ENCODE measurements around the gene SCUBE1. TPM values are rescaled to one million over a fixed set of nuclear protein-coding genes. Genes with fewer than 3 reads are reported as not detected.

Gene SCUBE1
- polyA plus RNA-seq, 1 experiment = not detected

- no peak for DNase-seq (ENCODE audit: low read depth)
- ChIA-PET POLR2A (no interaction called here), CTCF (no interaction called here)
- peaks cover 2% of the 10 kb centered on the region for H3K27me3 ChIP-seq (ENCODE audit: control insufficient read depth, insufficient read depth, low read length)
- no peak for TF ChIP-seq CTCF (IDR thresholded peaks at IDR 0.05; ENCODE audit: insufficient read depth, low read depth, low read length)
- H3K36me3 ChIP-seq (ENCODE audit: control insufficient read depth, insufficient read depth, low read length) = no peaks in the 10 kb centered on the region
- no peak overlapping the region for H3K4me3 ChIP-seq (ENCODE audit: low read depth, low read length)
Observed at GRCh38 chr22:43334378-43334777, 8.8 kb downstream of the SCUBE1 start.

DNA sequence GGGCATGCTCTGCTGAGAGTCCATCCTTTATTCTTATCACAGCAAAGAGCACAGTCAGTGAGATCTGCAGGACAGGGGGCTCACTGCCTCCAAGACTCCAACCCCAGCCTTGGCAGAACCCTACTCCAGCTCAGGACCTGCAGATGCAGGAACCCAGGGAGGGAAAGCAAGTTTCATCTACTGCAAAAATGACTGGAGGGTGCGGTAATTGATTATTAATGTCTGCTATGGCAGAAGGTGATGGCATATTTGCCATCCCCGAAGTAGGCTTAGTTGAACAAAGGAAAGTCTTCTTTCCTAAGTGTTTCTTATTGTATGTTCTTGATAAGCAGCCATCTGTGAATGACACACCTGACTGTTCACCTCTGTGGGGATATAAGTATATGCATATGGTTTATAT lies 9.2 kb downstream of the SCUBE1 start:
- CTCF ChIA-PET = interaction anchor here (0.7 kb wide), 1 partner anchor 187 kb away, joined by 3 read pairs; no protein-coding TSS in a partner anchor
- DNase-seq (ENCODE audit: low read depth) = no peak

GRCh38 chr22:43333156-43333555 lies 10.0 kb downstream of the SCUBE1 start:
- Histone ChIP-seq H3K36me3 (ENCODE audit: control insufficient read depth, insufficient read depth, low read length) (no peaks in the 10 kb centered on the region), H3K27me3 (ENCODE audit: control insufficient read depth, insufficient read depth, low read length) (peaks cover 2% of the 10 kb centered on the region), H3K4me3 (ENCODE audit: low read depth, low read length) (no peak overlapping the region)
- POLR2A ChIA-PET = no interaction called here
- CTCF ChIA-PET = interaction anchor here (0.7 to 2.0 kb wide), 2 partner anchors 13 to 188 kb away, joined by 3 to 12 read pairs; no protein-coding TSS in a partner anchor
- TF ChIP-seq CTCF (IDR thresholded peaks at IDR 0.05; ENCODE audit: insufficient read depth, low read depth, low read length) = no peak
- no peak for DNase-seq (ENCODE audit: low read depth)

More for the DNA sequence above, 9.2 kb downstream of the SCUBE1 start:
- TF ChIP-seq CTCF (IDR thresholded peaks at IDR 0.05; ENCODE audit: insufficient read depth, low read depth, low read length) = no peak
- POLR2A ChIA-PET = no interaction called here
- Histone ChIP-seq H3K36me3 (ENCODE audit: control insufficient read depth, insufficient read depth, low read length) (no peaks in the 10 kb centered on the region), H3K4me3 (ENCODE audit: low read depth, low read length) (no peak overlapping the region), H3K27me3 (ENCODE audit: control insufficient read depth, insufficient read depth, low read length) (peaks cover 2% of the 10 kb centered on the region)

DNA sequence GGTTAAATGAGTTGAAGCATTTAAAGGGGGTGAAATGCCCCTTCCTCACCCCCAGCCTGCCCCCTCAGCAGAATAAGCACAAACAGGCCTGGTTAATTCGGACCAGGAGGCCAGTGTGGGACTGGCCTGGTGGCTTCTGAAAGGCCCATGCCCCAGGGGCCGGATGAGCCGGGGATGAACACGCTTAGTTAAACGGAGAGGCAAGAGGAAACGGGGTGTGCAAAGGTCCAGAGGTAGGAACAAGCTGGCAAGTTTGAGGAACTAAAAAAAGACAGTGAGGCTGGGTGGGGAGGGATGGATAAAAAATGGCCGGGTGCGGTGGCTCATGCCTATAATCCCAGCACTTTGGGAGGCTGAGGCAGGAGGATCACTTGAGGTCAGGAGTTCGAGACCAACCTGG lies 11.5 kb downstream of the SCUBE1 start:
- no peaks in the 10 kb centered on the region for H3K36me3 ChIP-seq (ENCODE audit: control insufficient read depth, insufficient read depth, low read length)
- no peak for DNase-seq (ENCODE audit: low read depth)
- no peak overlapping the region for H3K4me3 ChIP-seq (ENCODE audit: low read depth, low read length)
- no peak for TF ChIP-seq CTCF (IDR thresholded peaks at IDR 0.05; ENCODE audit: insufficient read depth, low read depth, low read length)
- POLR2A ChIA-PET = no interaction called here
- H3K27me3 ChIP-seq (ENCODE audit: control insufficient read depth, insufficient read depth, low read length) = peaks cover 2% of the 10 kb centered on the region
- CTCF ChIA-PET = interaction anchor here (1.3 to 2.0 kb wide), 2 partner anchors 13 to 15 kb away, joined by 3 to 12 read pairs; no protein-coding TSS in a partner anchor

DNA sequence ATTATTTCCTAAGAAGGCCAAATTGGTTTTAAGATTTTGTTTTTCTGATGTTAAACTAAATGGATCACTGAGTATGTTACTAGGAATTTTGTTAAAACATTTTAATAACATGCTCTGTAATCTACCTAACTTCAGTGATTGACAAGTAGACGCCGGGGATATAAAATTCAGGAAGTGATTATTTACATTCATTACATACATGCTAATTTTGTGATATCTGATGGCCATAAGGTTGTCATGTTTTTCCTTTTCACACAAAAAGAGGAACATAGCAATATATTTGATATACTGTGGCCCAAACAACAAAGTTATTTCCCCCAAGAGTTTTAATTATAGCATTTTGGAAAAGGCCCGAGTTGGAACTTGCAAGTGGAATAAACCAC lies 12.1 kb downstream of the SCUBE1 start:
- POLR2A ChIA-PET = no interaction called here

More for the DNA sequence above, 12.1 kb downstream of the SCUBE1 start:
- CTCF ChIA-PET = interaction anchor here (1.2 to 2.0 kb wide), 2 partner anchors 15 kb away, joined by 6 to 12 read pairs; no protein-coding TSS in a partner anchor
- TF ChIP-seq CTCF (IDR thresholded peaks at IDR 0.05; ENCODE audit: insufficient read depth, low read depth, low read length) = no peak
- Histone ChIP-seq H3K27me3 (ENCODE audit: control insufficient read depth, insufficient read depth, low read length) (peaks cover 2% of the 10 kb centered on the region), H3K4me3 (ENCODE audit: low read depth, low read length) (no peak overlapping the region), H3K36me3 (ENCODE audit: control insufficient read depth, insufficient read depth, low read length) (no peaks in the 10 kb centered on the region)
- DNase-seq (ENCODE audit: low read depth) = no peak

Data from BJ (cell line).